A549 (cell line): ENCODE data around the gene FOSL2.

ENCODE experiments used
- TF ChIP-seq, protein P1 (sequence below): fragments of >200 bp; sonication (Bioruptor Twin); formaldehyde crosslinking; IDR thresholded peaks from 3 replicates; pipeline ENCODE4 v1.5.1; 2016
- TF ChIP-seq, protein P2 (sequence below): fragments of 450-650 bp; IDR thresholded peaks from 2 replicates; pipeline ENCODE4 v1.6.1; 2014; ENCODE audit warnings: antibody characterized with exemption

DNA sequence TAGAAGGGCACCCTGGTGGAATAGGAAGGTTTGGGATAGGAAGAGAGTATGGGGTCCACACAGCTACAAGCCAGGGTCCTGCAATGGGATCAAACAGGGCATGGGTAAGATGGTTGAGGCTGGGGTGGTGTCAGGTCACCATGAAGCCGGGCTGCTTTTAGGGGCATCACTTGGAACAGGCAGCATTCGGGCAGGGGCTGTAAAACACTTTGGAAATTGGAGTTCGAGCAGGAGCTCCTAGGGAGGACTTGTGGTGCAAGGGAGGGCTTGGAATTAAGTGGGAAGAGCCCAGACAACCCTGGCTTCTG is 56.1 kb downstream of the FOSL2 start:
- TF ChIP-seq, protein P1, sequence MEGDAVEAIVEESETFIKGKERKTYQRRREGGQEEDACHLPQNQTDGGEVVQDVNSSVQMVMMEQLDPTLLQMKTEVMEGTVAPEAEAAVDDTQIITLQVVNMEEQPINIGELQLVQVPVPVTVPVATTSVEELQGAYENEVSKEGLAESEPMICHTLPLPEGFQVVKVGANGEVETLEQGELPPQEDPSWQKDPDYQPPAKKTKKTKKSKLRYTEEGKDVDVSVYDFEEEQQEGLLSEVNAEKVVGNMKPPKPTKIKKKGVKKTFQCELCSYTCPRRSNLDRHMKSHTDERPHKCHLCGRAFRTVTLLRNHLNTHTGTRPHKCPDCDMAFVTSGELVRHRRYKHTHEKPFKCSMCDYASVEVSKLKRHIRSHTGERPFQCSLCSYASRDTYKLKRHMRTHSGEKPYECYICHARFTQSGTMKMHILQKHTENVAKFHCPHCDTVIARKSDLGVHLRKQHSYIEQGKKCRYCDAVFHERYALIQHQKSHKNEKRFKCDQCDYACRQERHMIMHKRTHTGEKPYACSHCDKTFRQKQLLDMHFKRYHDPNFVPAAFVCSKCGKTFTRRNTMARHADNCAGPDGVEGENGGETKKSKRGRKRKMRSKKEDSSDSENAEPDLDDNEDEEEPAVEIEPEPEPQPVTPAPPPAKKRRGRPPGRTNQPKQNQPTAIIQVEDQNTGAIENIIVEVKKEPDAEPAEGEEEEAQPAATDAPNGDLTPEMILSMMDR: no peak
- TF ChIP-seq, protein P2, sequence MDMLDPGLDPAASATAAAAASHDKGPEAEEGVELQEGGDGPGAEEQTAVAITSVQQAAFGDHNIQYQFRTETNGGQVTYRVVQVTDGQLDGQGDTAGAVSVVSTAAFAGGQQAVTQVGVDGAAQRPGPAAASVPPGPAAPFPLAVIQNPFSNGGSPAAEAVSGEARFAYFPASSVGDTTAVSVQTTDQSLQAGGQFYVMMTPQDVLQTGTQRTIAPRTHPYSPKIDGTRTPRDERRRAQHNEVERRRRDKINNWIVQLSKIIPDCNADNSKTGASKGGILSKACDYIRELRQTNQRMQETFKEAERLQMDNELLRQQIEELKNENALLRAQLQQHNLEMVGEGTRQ: no peak
